PC-9 (cell line): Measurements from ENCODE around the gene INSR. TPM values are rescaled to one million over a fixed set of nuclear protein-coding genes. Genes with fewer than 3 reads are reported as not detected.

Experiments
- BruUV-seq: library from RNA; stranded (reverse); fragments of 400-500 nt; replicated peaks from 2 replicates; lab custom pipeline; 2021; lab: Mats Ljungman, UMichigan
- CTCF ChIA-PET: fragments of 300-600 bp; sonication (Branson Sonifier 250); formaldehyde crosslinking; loops from one replicate; lab custom pipeline; 2022; ENCODE audit warnings: antibody characterized with exemption; lab: Charles Lee
- POLR2A ChIA-PET: fragments of 300-600 bp; sonication (Branson Sonifier 250); formaldehyde crosslinking; loops from one replicate; lab custom pipeline; 2022; ENCODE audit warnings: antibody characterized with exemption; ENCODE audit not compliant: unreplicated experiment; lab: Charles Lee
- DNase-seq, 2 experiments: peaks; one replicate each; pipeline versions ENCODE4 v3.0.0 to v3.0.0-alpha.2; 2015 to 2022; ENCODE audit warnings: mixed read lengths in 1 of 2
- H2AFZ ChIP-seq: fragments of 200-600 bp; sonication (generic); 2 replicates; pipeline ENCODE4 v1.8.1; 2017; ENCODE audit warnings: antibody characterized with exemption
- H3F3A ChIP-seq: fragments of 200-600 bp; sonication (generic); 2 replicates; pipeline ENCODE4 v1.8.1; 2017; ENCODE audit warnings: antibody characterized with exemption, mild to moderate bottlenecking, low read depth; ENCODE audit not compliant: insufficient read depth
- H3K27ac ChIP-seq: fragments of 200-600 bp; sonication (generic); 2 replicates; pipeline ENCODE4 v1.6.1; 2016; ENCODE audit warnings: mixed run types
- H3K27me3 ChIP-seq: fragments of 200-600 bp; sonication (generic); 2 replicates; pipeline ENCODE4 v1.6.1; 2016; ENCODE audit warnings: low read depth, mixed run types; ENCODE audit not compliant: insufficient read depth
- H3K36me3 ChIP-seq: fragments of 200-600 bp; sonication (generic); 2 replicates; pipeline ENCODE4 v1.6.1; 2016; ENCODE audit warnings: low read depth, mixed run types
- H3K4me1 ChIP-seq: fragments of 200-600 bp; sonication (generic); replicated peaks from 2 replicates; pipeline ENCODE4 v1.6.1; 2016; ENCODE audit warnings: mixed run types; ENCODE audit not compliant: insufficient read depth
- H3K4me2 ChIP-seq: fragments of 200-600 bp; sonication (generic); 2 replicates; pipeline ENCODE4 v1.6.1; 2017; ENCODE audit warnings: mixed run types
- H3K4me3 ChIP-seq: fragments of 200-600 bp; sonication (generic); 2 replicates; pipeline ENCODE4 v1.6.1; 2016; ENCODE audit warnings: mixed run types
- H3K79me2 ChIP-seq: fragments of 200-600 bp; sonication (generic); 2 replicates; pipeline ENCODE4 v1.6.1; 2017; ENCODE audit warnings: low read depth, mixed run types
- H3K9me2 ChIP-seq: fragments of 200-600 bp; sonication (generic); 2 replicates; pipeline ENCODE4 v1.8.1; 2017; ENCODE audit warnings: mild to moderate bottlenecking; ENCODE audit not compliant: insufficient read depth
- H3K9me3 ChIP-seq: fragments of 200-600 bp; sonication (generic); 2 replicates; pipeline ENCODE4 v1.8.1; 2016; ENCODE audit warnings: low read depth; ENCODE audit not compliant: insufficient read depth
- H4K20me1 ChIP-seq: fragments of 200-600 bp; sonication (generic); 2 replicates; pipeline ENCODE4 v1.8.1; 2017; ENCODE audit not compliant: insufficient read depth
- EZH2 ChIP-seq: fragments of 200-600 bp; sonication (generic); IDR thresholded peaks from 2 replicates; pipeline ENCODE4 v1.8.0; 2017; ENCODE audit warnings: antibody characterized with exemption, low read depth
- intact Hi-C: fragments of 100-400 bp; cut with micrococcal nuclease; formaldehyde crosslinking; loops from one replicate; pipeline ENCODE4 v1.10.0; 2022; ENCODE audit not compliant: unreplicated experiment
- total RNA-seq: library from RNA; stranded (reverse); gene quantifications from 2 replicates; pipeline ENCODE4 v1.2.3, GENCODE V29; 2021
- TF ChIP-seq, protein P1 (sequence below): fragments of 200-600 bp; sonication (generic); conservative IDR thresholded peaks from 2 replicates; pipeline ENCODE4 v1.6.1; 2017; ENCODE audit warnings: mixed run types, antibody characterized with exemption, mild to moderate bottlenecking, moderate library complexity

The INSR gene
- total RNA-seq, 1 experiment from 2014 or later, result 9.3 TPM

DNA sequence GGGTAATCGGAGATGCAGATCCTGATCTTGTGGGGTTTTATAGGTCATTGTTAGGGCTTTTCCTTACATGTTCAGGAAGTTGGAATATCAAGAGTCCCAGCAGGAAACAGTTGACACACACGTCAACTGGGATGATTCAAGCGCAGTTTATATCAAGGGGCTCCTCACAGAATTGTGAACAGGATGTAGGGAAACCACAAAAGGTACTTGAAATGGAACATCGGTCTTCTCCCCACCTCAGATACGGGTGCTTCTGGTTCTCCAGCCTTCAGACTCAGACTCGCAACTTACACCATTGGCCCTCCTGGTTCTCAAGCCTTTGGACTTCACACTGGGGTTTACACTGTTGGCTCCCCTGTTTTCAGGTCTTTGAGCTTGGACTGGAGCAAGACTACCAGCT is 205.2 kb downstream of the INSR start:
- Histone ChIP-seq H3K4me3 (no peak overlapping the region), H3K79me2 (no peaks in the 10 kb centered on the region), H3K27ac (no peak overlapping the region), H3K4me2 (no peak overlapping the region), H3K27me3 (no peaks in the 10 kb centered on the region), H4K20me1 (no peaks in the 10 kb centered on the region), H3K9me2 (no peaks in the 10 kb centered on the region), H3F3A (no peaks in the 10 kb centered on the region), H3K36me3 (peaks cover 7% of the 10 kb centered on the region; the same call in 1 of the 2 replicates), H3K4me1 (no peaks in the 10 kb centered on the region), H3K9me3 (peaks cover 15% of the 10 kb centered on the region), H2AFZ (no peak overlapping the region)
- POLR2A ChIA-PET, result no interaction called here
- no TSS peak for BruUV-seq
- no peak for TF ChIP-seq EZH2
- TF ChIP-seq, protein P1, sequence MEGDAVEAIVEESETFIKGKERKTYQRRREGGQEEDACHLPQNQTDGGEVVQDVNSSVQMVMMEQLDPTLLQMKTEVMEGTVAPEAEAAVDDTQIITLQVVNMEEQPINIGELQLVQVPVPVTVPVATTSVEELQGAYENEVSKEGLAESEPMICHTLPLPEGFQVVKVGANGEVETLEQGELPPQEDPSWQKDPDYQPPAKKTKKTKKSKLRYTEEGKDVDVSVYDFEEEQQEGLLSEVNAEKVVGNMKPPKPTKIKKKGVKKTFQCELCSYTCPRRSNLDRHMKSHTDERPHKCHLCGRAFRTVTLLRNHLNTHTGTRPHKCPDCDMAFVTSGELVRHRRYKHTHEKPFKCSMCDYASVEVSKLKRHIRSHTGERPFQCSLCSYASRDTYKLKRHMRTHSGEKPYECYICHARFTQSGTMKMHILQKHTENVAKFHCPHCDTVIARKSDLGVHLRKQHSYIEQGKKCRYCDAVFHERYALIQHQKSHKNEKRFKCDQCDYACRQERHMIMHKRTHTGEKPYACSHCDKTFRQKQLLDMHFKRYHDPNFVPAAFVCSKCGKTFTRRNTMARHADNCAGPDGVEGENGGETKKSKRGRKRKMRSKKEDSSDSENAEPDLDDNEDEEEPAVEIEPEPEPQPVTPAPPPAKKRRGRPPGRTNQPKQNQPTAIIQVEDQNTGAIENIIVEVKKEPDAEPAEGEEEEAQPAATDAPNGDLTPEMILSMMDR, result no peak
- DNase-seq, result no peak
- CTCF ChIA-PET, result no interaction called here
- intact Hi-C loops, result no loop called here

DNA sequence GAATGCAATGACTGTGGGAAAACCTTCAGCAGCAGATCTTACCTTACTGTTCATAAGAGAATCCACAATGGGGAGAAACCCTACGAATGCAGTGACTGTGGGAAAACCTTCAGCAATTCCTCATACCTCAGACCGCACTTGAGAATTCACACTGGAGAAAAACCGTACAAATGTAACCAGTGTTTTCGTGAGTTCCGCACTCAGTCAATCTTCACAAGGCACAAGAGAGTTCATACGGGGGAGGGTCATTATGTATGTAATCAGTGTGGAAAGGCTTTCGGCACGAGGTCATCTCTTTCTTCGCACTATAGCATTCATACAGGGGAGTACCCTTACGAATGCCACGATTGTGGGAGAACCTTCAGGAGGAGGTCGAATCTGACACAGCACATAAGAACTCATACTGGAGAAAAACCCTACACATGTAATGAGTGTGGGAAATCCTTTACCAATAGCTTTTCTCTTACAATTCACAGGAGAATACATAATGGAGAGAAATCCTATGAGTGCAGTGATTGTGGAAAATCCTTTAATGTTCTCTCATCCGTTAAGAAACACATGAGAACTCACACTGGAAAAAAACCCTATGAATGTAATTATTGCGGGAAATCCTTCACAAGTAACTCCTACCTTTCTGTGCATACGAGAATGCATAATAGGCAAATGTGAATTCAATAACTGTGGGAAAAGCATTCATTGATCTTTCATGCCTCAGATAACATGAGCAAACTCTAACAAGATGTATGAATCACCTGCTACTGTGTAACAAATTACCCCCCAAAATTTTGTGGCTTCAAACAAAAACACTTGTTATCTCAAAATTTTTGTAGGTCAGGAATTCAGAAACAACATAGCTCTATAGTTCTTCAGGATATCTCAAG is 210.9 kb downstream of the INSR start:
- Histone ChIP-seq H3K4me1 (no peaks in the 10 kb centered on the region), H3K9me2 (no peaks in the 10 kb centered on the region), H3F3A (peaks cover 17% of the 10 kb centered on the region), H2AFZ (no peak overlapping the region), H4K20me1 (no peaks in the 10 kb centered on the region), H3K36me3 (peaks cover 55% of the 10 kb centered on the region), H3K79me2 (no peaks in the 10 kb centered on the region), H3K4me2 (no peak overlapping the region), H3K27ac (no peak overlapping the region), H3K27me3 (no peaks in the 10 kb centered on the region), H3K9me3 (peaks cover 46% of the 10 kb centered on the region), H3K4me3 (peak overlapping the region; percentile 24; the same call in 1 of the 2 replicates)
- BruUV-seq, result no TSS peak
- ChIA-PET POLR2A (no interaction called here), CTCF (no interaction called here)
- intact Hi-C loops, result no loop called here
- DNase-seq, result no peak
- TF ChIP-seq EZH2, result no peak
- TF ChIP-seq, protein P1, result no peak

DNA sequence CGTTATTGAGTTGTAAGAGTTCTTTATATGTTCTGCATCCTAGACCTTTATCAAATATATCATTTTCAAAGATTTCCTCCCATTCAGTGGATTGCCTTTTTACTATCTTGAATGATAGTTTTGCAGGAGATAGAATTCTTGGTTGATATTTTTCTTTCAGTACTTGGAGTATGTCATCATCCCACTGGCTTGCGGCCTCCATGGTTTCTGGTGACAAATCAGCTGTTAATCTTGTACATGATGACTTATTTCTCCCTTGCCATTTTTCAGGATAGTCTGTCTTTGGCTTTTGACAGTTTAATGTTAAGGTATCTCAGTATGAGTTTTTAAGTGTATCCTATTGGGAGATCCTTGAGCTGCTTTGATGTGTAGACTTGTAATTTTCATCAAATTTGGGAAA is 216.2 kb downstream of the INSR start:
- Histone ChIP-seq H3K9me3 (peaks cover 29% of the 10 kb centered on the region), H4K20me1 (no peaks in the 10 kb centered on the region), H3K4me2 (no peak overlapping the region), H3K36me3 (peaks cover 67% of the 10 kb centered on the region), H2AFZ (no peak overlapping the region), H3K9me2 (no peaks in the 10 kb centered on the region), H3K79me2 (no peaks in the 10 kb centered on the region), H3K27me3 (no peaks in the 10 kb centered on the region), H3F3A (peaks cover 12% of the 10 kb centered on the region), H3K27ac (no peak overlapping the region), H3K4me3 (no peak overlapping the region), H3K4me1 (no peaks in the 10 kb centered on the region)
- BruUV-seq, result no TSS peak
- TF ChIP-seq, protein P1, result no peak
- TF ChIP-seq EZH2, result no peak
- CTCF ChIA-PET, result no interaction called here
- POLR2A ChIA-PET, result no interaction called here
- intact Hi-C loops, result no loop called here
- no peak for DNase-seq
